Measurements from ENCODE around the gene KIF19.
A peak's percentile ranks its signal among the peaks of the same experiment; 100 is the strongest.

The KIF19 gene

DNA sequence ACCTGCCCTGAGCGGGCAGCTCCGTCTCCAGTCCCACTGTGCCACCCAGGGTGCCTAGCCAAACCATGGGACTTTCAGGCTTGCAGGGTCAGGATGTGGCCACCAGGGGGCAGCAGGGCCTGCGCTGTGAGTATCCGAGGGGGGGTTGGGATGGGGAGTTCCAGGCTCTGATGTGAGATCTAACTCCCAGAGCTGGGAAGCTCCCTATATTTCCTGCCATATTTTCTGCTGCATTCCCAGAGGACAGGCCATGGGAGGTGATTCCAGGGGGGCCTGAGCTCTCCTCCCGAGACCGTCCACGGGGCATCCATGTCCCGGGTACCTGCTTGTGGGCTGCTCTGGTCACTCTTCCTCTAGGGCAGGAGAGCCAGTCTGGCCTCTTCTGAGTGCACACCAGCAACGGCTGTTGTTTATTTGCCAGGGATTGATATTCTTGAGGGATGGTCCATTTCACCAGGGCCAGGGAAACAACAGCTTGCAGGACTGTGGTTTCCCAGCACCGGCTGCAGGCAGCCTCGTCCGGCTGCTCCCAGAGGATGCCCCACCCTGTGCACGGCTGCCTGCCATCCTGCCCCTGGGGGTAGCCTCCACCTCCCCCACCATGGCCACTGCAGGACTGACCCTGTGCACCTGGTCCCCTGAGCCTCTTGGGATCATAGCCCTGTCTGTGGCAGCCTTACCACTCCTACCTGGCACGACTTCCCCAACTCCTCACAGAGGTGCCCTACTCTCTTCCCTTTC lies 42.5 kb downstream of the KIF19 start:
- peak; percentile 86 for DNase-seq

DNA sequence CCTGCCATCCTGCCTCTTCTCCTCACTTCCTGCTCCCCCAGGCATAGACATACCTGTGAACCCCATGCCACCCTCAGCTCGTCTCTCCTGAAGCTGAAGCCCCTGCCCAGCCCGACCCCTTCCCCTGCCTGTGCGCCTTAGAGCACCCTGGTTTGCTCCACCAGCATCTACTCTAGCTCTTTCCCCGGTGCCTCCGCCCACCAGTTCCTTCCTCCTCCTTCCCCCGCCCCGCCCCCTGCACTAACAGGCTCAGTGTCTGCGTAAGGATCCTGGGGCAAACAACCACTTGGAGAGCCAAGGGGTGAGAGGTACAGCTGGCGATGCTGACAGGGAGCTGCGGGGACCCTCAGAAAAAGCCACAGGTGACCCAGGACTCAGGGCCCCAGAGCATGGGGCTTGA lies 43.2 kb downstream of the KIF19 start:
- DNase-seq = peak; percentile 32

DNA sequence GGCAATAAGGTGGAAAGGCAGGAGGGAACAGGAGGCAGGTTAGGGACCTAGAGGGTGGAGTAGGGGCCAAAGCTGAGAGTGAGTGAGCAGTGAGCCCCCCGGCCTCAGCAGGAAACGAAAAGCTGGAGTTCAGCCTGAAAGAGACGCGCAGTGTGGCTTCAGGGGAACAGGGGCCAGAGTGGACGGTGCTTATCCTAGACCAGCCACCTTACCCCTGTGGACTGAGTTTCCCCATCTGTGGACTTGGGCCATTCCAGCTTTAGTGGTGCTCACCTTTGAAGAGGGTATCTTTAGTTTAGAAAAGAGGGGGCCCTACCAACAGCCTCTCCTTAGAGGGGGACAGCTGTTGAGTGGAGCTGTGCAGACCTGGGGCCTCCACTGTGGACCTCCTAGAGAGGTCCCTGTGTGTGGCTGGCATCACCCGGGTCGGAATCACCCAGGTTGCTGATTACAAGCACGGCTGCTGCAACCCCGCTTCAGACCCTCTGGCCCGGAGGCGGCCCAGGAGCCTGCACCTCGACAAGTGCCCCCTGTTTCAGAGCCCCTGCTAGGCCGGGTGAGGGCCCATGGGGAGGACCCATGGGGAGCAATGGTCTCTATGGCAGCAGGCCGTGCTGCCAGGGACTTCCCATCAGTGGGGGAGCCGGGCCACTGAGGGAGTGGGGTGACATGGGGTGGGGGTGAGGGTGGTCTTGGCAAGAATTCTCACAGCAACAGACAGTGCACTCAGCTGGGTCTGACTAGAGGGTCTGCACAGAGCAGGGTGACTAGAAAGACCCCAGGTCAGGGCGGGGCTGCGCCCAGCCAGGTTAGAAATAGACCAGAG lies 43.9 kb downstream of the KIF19 start:
- DNase-seq = no peak

DNA sequence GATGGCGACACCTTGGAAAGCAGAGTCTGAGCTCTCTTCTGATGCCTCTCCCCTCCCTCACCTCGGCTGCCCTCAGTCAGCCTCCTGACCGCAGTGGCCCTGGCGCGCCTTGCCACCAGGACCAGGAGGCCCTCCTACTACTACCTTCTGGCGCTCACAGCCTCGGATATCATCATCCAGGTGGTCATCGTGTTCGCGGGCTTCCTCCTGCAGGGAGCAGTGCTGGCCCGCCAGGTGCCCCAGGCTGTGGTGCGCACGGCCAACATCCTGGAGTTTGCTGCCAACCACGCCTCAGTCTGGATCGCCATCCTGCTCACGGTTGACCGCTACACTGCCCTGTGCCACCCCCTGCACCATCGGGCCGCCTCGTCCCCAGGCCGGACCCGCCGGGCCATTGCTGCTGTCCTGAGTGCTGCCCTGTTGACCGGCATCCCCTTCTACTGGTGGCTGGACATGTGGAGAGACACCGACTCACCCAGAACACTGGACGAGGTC lies 45.7 kb downstream of the KIF19 start:
- DNase-seq = no peak

DNA sequence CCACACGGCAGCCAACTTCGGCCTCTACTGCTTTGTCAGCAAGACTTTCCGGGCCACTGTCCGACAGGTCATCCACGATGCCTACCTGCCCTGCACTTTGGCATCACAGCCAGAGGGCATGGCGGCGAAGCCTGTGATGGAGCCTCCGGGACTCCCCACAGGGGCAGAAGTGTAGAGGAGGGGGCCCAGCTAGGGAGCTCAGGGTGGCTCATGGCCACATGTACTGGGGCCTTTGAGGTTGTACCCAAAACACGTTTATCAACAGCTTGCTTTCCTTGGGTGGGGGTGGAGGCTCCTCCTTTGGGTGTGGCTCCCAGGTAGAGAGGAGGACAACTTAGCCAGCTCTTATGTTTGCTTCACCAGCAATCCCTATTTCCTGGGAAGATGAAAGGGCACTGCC lies 46.4 kb downstream of the KIF19 start:
- DNase-seq = no peak

DNA sequence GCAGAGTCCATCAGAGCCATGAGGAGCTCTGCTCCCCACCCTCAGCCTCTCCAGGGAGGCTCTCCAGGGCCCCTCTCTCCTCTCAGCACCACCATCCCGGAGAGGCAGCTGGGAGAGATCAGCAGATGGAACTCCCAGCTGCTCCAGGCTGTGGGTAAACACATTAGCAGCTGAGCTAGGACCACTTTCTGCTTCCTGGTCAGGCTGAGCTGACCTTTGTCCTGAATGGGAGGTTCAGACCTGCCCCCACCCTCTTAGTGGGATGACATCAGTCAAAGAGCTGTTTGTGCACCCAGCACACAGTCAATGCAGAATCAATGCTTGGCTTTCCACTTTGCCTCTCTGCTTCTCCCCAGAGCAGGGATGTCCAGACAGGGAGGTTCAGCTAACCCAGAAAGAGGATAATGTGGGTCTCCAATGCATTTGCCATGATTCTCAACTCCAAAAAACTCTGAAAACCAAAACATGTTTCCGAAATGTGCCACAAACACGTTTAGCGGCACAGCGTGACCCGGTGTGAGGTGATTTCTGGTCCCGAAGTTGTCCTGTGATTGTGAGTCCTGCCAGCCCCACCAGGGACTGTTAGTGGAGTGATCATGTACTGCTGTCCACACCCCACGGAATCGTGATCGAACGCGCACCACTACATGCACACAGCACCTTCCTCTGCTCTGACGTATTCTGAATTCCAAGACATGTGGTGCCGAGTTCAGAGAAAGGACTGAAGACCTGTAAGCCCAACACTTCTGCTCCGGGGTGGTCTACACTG lies 48.0 kb downstream of the KIF19 start:
- DNase-seq = peak; percentile 97

DNA sequence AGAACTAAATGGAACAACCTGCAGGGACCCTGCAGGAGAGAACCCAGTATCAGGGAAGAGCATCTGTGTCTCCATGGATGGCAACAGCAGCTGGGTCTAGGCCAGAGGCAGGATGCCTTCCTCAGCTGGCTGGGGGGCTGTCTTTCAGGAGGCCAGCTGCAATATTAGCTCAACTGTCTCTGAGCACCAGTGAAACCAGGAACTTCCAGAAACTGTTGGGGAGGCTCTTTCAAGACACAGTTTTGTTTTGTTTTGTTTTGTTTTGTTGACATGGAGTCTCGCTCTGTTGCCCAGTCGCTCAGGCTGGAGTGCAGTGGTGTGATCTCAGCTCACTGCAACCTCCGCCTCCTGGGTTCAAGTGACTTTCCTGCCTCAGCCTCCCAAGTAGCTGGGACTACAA lies 48.8 kb downstream of the KIF19 start:
- no peak for DNase-seq

DNA sequence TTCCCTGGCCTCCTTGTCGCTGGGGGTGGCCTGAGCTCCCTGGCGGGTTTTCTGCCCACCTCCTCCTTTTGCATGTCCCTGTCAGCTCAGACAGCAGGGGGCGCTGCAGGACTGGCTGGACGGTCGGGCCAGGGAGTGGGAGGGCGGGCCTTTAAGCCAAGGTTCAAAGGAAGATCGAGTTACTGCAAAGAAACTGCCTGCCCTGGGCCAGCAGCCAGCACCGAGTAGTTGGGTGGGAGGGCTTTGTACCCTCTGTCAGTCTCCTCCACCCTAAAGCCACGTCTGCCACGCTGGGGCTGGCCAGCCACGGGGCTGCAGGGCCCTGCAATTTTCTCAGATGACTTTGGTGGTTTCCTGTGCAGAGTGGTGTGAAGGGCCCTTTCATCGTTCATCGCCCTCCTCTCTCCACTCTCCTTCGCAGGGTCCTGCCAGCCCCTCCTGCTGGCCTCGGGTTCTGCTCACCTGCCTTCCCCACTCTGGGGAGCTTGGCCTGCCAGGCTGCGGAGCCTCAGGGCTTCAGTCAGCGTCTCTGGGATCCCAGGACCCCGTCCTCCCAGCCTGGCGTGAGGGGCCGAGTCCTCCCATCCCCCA lies 53.6 kb downstream of the KIF19 start:
- DNase-seq = peak; percentile 93

DNA sequence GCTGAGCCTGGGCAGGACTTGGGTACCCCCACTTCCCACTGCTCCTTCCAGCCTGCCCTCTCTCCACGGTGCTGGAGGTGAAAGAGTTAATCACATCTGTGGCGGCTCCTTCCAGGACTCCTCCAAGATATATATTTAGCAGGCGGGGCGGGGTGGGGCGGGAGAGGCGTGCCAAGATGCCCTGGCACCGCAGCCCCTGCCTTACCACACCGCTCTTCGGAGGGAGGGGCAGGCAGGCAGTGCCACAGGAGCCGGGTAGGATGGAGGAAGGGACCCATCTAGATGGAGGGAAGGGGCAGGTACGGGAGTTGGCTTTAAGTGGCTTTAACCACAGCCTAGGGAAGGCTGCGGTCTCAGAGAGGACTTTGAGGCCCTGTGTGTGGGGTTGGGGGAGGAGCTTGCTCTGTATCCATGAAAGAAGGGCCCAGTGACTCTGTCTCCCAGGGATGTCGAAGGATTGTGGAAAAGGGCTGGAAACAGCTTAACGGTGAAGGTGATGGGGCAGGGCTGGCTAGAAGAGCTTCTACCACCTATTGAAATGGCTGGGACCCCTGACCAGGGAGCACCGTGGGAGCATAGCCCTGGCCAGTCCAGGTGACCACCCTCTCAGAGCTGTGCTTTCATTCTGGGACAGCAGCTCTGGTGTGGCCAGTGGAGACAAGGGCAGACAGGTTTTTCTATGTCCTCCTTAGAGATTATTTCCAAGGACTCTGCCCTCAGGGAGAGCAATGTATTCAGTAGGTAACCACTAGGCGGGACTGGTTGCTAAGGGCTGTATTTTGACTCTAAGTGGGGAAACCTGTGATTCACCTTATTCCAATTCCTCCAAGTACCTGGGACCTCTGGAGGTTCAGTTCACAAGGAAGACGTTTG lies 54.3 kb downstream of the KIF19 start:
- peak; percentile 82 for DNase-seq

DNA sequence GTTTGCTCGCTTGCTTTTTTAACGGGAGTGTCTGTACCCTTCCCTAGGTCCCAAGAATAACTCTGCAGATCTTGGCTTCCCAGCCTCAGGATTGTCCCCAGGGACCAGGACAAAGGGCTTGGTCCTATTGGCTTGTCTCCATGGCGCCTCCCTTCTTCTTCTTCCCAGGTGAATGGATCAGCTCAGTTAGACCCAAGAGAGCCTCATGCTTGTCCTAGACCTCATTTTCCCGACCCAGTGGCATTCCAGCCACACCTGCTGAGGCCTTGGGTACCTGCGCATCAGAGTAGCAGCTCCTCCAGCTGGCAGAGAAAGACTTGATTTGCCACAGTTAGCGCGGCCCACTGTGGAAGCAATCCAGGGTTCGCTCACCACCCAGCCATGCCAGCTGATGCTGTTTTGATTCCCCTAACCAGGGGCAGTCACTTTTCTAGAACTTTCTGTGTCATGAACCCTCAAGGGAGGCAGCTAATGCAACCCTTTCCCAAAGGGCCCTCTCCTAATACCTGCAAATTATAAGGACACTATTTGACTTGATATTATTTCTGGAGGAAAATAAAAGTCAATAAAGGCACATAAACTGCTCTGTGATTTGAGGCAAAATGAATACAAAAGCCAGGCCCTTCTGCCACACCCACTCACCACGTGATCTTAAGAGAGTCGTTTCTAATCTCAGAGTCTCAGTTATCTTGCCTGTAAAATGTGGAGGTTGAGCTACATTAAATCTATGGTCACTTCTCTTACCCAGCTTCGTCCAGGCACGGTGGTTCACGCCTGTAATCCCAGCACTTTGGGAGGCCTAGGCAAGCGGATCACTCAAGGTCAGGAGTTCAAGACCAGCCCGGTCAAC lies 55.2 kb downstream of the KIF19 start:
- peak; percentile 77 for DNase-seq

DNA sequence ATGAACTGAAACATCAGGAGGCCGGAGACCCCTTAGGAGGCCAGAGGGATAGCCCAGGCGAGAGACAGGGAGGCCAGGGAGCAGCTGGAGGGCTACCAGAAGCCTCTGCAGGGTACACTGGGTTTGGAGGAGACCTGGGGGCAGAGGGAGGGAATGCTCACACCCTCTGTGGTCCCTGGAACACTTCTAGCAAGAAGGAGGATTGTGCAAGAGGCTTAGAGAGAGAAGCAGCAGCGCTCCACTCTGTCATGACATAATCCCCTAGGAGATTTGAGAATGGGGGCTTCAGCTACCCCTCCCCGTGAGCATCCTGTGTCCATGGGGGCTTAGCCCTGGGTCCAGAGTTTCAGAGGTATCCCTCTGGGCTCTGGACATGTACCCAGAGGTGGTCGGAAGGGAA lies 57.1 kb downstream of the KIF19 start:
- no peak for DNase-seq

DNA sequence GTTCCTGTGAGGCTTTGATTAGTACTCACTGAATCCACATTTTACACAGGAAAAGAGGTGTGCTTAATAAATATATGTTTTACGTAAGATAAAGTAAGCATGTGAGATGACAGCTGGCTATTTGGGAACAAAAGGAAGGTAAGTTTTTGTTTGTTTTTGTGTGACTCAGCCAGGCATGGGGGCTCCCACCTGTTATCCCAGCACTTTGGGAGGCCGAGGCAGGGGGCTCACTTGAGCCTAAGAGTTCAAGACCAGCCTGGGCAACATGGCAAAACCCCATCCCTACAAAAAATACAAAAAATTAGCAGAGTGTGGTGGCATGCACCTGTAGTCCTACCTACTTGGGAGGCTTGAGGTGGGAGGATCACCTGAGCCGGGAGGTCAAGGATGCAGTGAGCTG lies 59.2 kb downstream of the KIF19 start:
- peak; percentile 76 for DNase-seq

DNA sequence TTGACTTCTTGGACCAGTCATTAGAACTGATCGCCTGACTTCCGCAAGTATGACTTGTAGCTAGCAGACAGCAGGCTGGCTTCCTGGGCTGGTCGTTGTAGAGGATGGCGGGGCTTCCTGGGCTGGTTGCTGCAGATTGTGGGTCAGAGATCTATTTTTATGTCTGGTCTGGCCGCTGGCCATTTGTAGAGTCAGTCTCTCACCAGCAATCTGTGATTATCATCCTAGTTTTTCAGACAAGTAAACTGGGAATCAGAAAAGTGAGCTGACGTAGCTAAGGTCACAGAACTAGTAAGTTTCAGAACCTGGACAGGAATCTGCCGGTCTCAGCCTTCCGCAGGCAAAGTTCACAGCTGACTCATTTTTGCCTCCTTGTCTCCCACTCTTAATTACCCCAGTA lies 60.4 kb downstream of the KIF19 start:
- no peak for DNase-seq

DNA sequence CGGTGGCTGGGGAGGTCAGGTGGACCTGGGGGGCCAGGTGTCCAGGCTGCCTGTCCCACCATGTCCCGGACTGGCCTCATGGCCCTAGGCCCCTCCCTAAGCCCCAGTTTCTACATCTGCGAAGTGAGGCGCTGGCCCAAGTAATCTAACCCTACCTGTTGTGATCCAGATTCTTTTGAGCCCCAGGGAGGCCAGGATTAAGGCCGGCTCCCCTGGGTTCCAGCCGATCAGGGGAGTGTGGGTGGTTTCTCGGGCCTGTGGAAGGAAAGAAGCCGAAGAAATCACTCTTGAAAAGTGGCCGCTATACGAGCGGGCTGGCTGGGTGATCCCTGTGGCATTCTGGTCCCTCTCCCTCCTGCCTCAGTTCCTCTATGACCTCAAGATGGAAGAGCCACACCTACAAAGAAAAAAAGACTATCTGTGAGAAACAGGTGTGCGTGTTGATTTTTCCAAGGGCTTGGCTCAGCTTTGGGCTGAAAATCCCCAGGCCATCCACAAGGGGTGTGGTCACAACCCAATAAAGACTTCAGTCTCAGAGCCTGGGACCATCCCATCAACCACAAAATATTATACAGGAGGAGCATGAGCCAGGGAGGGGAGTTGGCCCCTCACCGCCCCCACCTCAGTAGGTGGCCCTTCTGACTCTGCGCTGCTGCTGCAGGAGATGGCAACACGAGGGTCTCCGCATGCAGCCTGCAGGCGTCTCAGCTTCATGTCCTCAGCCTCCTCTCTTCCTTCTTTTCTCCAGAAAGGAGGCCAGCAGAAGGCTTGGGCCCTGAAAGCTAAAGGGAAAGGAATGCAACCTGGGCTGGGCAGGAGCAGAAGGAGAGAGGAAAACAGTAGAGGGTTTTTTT lies 61.6 kb downstream of the KIF19 start:
- DNase-seq = no peak

DNA sequence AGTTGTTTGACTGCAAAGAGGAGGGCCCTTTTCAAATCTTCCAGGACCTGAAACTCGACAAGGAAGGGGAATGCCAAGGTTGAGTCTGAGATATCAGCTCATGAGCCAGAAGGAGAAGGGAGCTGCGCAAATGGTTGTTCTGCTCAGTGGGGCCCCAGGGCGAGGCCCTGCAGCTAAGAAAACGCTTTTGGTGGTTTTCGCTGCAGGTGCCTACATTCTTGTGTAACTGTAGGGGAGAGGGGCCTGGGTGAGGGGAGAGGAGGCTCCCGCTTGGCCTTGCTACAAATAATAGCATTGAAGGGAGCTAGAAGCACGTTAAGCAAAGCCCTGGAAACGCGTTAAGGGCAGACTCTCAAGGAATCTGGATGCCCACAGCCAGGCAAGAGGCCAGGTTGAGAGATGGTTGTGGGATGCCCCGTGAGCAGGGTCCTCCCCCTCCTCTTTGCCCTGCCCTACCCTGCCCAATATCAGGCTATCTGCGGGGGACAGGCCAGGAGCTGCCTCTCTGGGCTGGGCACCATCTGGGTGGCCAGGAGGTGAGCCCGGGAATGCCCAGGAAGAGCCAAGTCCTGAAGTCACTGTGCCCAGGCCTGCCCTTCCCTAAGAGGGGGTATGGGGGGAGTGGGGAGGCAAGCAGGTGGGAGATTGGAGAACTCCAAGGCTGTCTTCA lies 63.2 kb downstream of the KIF19 start:
- no peak for DNase-seq

DNA sequence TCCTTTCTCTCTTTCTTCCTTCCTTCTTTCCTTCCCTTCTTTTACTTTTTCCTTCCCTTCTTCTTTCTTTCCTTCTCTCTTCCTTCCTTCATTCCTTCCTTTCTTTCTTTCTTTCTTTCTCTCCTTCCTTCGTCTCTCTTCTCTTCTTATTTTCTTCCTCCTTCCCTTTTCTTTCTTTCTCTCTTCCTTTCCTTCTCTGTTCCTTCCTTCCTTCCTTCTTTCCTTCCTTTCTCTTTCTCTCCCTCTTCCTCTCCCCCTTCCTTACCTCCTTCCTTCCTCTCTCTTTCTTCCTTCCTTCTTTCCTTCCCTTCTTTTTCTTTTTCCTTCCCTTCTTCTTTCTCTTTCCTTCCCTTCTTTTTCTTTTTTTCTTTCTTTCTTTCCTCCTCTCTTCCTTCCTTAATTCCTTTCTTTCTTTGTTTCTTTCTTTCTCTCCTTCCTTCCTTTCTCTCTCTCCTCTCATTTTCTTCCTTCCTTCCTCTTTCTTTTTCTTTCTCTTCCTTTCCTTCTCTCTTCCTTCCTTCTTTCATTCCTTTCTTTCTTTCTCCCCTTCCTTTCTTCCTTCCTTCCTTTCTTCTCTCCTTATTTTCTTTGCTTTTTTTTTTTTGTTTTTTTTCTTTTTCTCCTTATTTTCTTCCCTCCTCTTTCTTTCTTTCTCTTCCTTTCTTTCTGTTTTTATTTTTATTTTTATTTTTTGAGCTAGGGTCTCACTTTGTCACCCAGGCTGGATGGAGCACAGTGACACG lies 64.1 kb downstream of the KIF19 start:
- DNase-seq = no peak

DNA sequence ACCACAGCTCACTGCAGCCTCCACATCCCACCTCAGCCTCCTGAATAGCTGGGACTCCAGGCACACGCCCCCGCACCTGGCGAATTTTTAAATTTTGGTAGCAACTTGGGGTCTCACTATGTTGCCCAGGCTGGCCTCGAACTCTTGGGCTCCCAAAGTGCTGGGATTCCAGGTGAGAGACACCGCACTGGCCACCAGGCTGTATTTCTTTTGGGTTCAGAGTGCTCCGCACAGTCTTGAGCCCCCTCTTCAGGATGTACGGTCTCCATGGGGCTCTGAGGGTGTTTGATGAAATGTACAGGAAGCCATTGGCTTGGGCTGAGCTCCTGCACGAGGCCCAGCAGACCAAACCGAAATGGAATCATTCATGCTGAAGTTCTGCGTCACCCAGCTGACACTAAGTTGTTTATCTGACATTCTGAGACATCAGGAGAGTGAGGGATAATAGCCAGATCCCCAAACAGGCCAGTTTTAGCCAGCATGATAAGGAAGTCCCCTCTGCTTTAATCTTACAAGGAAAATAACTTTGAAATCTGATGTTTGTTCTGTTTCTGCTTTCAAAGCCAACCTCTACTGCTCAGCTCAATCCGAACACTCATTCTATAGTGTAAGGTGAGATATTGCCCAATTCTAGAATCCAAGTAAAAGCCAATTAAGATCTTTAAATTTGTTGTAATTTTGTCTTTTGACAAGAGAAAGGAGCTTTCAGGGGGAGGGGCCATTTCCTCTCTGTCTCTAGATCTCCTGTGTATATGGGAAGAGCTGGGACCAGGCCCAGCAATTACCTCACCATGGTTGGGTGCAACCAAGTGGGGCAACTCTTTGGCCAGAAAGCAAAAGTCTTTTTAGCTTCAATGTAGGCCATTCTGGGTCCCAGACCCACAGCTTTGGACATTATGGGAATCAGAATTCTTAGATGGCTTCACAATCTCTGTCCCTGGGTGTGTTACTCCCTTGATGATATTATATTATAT lies 64.9 kb downstream of the KIF19 start:
- DNase-seq = no peak
